GM23338 (cell line): ENCODE results near the gene PLXNA2. TPM values are rescaled to one million over a fixed set of nuclear protein-coding genes. Genes with fewer than 3 reads are reported as not detected.

Experiments
- ATAC-seq: fragments of 200-7000 bp; cut with Tn5 transposase; 3 replicates; pipeline ENCODE4 v1.9.1; 2020
- DNase-seq: peaks from one replicate; pipeline ENCODE4 v3.0.0-alpha.2; 2015; ENCODE audit warnings: low spot score
- H2AFZ ChIP-seq: fragments of 200-600 bp; sonication (generic); 2 replicates; pipeline ENCODE4 v1.8.0; 2016; ENCODE audit warnings: antibody characterized with exemption, mild to moderate bottlenecking, moderate library complexity
- H3F3A ChIP-seq: fragments of 200-600 bp; sonication (generic); replicated peaks from 2 replicates; pipeline ENCODE4 v1.8.0; 2017; ENCODE audit warnings: antibody characterized with exemption, mixed run types, low read depth
- H3K27ac ChIP-seq: fragments of 200-600 bp; sonication (generic); 2 replicates; pipeline ENCODE4 v1.6.1; 2016; ENCODE audit warnings: low read depth
- H3K27me3 ChIP-seq: fragments of 200-600 bp; sonication (generic); 2 replicates; pipeline ENCODE4 v1.8.0; 2016; ENCODE audit warnings: mild to moderate bottlenecking, mixed run types, moderate library complexity; ENCODE audit not compliant: insufficient read depth
- H3K36me3 ChIP-seq: fragments of 200-600 bp; sonication (generic); 2 replicates; pipeline ENCODE4 v1.8.0; 2016; ENCODE audit warnings: mild to moderate bottlenecking; ENCODE audit not compliant: insufficient read depth
- H3K4me1 ChIP-seq: fragments of 200-600 bp; sonication (generic); 2 replicates; pipeline ENCODE4 v1.8.0; 2016; ENCODE audit warnings: mild to moderate bottlenecking, moderate library complexity; ENCODE audit not compliant: insufficient read depth
- H3K4me2 ChIP-seq: fragments of 200-600 bp; sonication (generic); 2 replicates; pipeline ENCODE4 v1.7.1; 2017; ENCODE audit warnings: mixed run types
- H3K4me3 ChIP-seq: fragments of 200-600 bp; sonication (generic); 2 replicates; pipeline ENCODE4 v1.6.1; 2016; ENCODE audit warnings: mixed run types
- H3K79me2 ChIP-seq: fragments of 200-600 bp; sonication (generic); replicated peaks from 2 replicates; pipeline ENCODE4 v1.8.0; 2017; ENCODE audit warnings: mild to moderate bottlenecking; ENCODE audit not compliant: insufficient read depth
- H3K9me2 ChIP-seq: fragments of 200-600 bp; sonication (generic); 2 replicates; pipeline ENCODE4 v1.8.0; 2017; ENCODE audit not compliant: insufficient read depth
- H4K20me1 ChIP-seq: fragments of 200-600 bp; sonication (generic); replicated peaks from 2 replicates; pipeline ENCODE4 v1.8.0; 2017; ENCODE audit warnings: mild to moderate bottlenecking; ENCODE audit not compliant: insufficient read depth
- H3K27ac Mint-ChIP-seq: 2 replicates; pipeline ENCODE4 v1.8.0; 2020; ENCODE audit warnings: inconsistent platforms, mild to moderate bottlenecking, moderate library complexity, mixed read lengths
- H3K27me3 Mint-ChIP-seq: 3 replicates; pipeline ENCODE4 v1.8.0; 2022; ENCODE audit warnings: low read depth, mild to moderate bottlenecking, moderate library complexity, mixed read lengths, inconsistent platforms; ENCODE audit not compliant: insufficient read depth, poor library complexity
- H3K36me3 Mint-ChIP-seq: 3 replicates; pipeline ENCODE4 v1.8.0; 2021; ENCODE audit warnings: low read depth, mild to moderate bottlenecking, inconsistent platforms, moderate library complexity, mixed read lengths
- H3K4me1 Mint-ChIP-seq: 3 replicates; pipeline ENCODE4 v1.8.0; 2020; ENCODE audit warnings: mild to moderate bottlenecking, inconsistent platforms, mixed read lengths
- H3K4me3 Mint-ChIP-seq: 3 replicates; pipeline ENCODE4 v1.8.0; 2021; ENCODE audit warnings: moderate library complexity, mild to moderate bottlenecking, inconsistent platforms, mixed read lengths
- H3K9me3 Mint-ChIP-seq: 3 replicates; pipeline ENCODE4 v1.8.0; 2020; ENCODE audit warnings: moderate library complexity, mild to moderate bottlenecking, inconsistent platforms, mixed read lengths
- CREB1 ChIP-seq: fragments of 250-450 bp; sonication (Bioruptor Pico); IDR thresholded peaks from 2 replicates; pipeline ENCODE4 v1.5.0; 2020; ENCODE audit warnings: low read depth, mild to moderate bottlenecking, moderate library complexity
- CTCF ChIP-seq, 2 experiments: fragments of 200-600 bp in 1 of 2; sonication (generic) in 1 of 2; conservative IDR thresholded peaks; 2 replicates each; pipeline versions ENCODE4 v1.5.1 to v1.6.1; 2016 to 2017; ENCODE audit warnings: antibody characterized with exemption in 2 of 2, low read depth in 2 of 2, mild to moderate bottlenecking in 2 of 2, moderate library complexity in 1 of 2
- ETS1 ChIP-seq: IDR thresholded peaks from 2 replicates; pipeline ENCODE4 v1.6.1; 2016; ENCODE audit warnings: antibody characterized with exemption
- EZH2 ChIP-seq: fragments of 200-600 bp; sonication (generic); IDR thresholded peaks from one replicate; pipeline ENCODE4 v1.8.0; 2017; ENCODE audit warnings: antibody characterized with exemption, mild to moderate bottlenecking, low read depth; ENCODE audit not compliant: unreplicated experiment
- EZH2phosphoT487 ChIP-seq: fragments of 200-600 bp; sonication (generic); IDR thresholded peaks from one replicate; pipeline ENCODE4 v1.8.1; 2018; ENCODE audit warnings: antibody characterized with exemption; ENCODE audit not compliant: unreplicated experiment
- JUNB ChIP-seq: IDR thresholded peaks from one replicate; pipeline ENCODE4 v1.6.1; 2016; ENCODE audit warnings: antibody characterized with exemption; ENCODE audit not compliant: unreplicated experiment
- NANOG ChIP-seq: IDR thresholded peaks from 2 replicates; pipeline ENCODE4 v1.6.1; 2016; ENCODE audit warnings: antibody characterized with exemption, borderline replicate concordance
- POLR2AphosphoS5 ChIP-seq: IDR thresholded peaks from 2 replicates; pipeline ENCODE4 v1.6.1; 2016; ENCODE audit warnings: antibody characterized with exemption, low read depth
- REST ChIP-seq: IDR thresholded peaks from one replicate; pipeline ENCODE4 v1.6.1; 2018; ENCODE audit warnings: antibody characterized with exemption; ENCODE audit not compliant: unreplicated experiment
- STAT1 ChIP-seq: IDR thresholded peaks from one replicate; pipeline ENCODE4 v1.6.1; 2016; ENCODE audit warnings: antibody characterized with exemption; ENCODE audit not compliant: unreplicated experiment
- ZNF114 ChIP-seq: fragments of 250-450 bp; sonication (Bioruptor Pico); IDR thresholded peaks from 2 replicates; pipeline ENCODE4 v1.5.0; 2020; ENCODE audit warnings: mild to moderate bottlenecking, moderate library complexity
- ZNF331 ChIP-seq: fragments of 250-450 bp; sonication (Bioruptor Pico); IDR thresholded peaks from 2 replicates; pipeline ENCODE4 v1.5.0; 2020; ENCODE audit warnings: low read depth, mild to moderate bottlenecking, moderate library complexity
- polyA plus RNA-seq: library from polyadenylated mRNA; unstranded; fragments of >200 nt; fragmentation: Nextera tagmentation; extraction: Ambion mirVana; gene quantifications from 2 replicates; pipeline ENCODE4 v1.2.1, GENCODE V29; 2016
- total RNA-seq: library from RNA; depleted of rRNA; stranded (reverse); fragments of >200 nt; shearing (Covaris generic); gene quantifications from 2 replicates; pipeline ENCODE4 v1.2.3, GENCODE V29; 2014

PLXNA2 gene
- total and polyA plus RNA-seq, 2 experiments from 2014 or later, result 0.40 to 1.8 TPM

- Histone ChIP-seq H4K20me1 (no peaks in the 10 kb centered on the region), H3K27me3 (no peaks in the 10 kb centered on the region), H3K27ac (no peak overlapping the region), H3K4me1 (no peaks in the 10 kb centered on the region), H2AFZ (no peak overlapping the region), H3K4me2 (no peak overlapping the region), H3F3A (no peaks in the 10 kb centered on the region), H3K9me2 (peaks cover 5% of the 10 kb centered on the region), H3K36me3 (no peaks in the 10 kb centered on the region), H3K4me3 (no peak overlapping the region), H3K79me2 (no peaks in the 10 kb centered on the region)
- peaks cover 11% of the 10 kb centered on the region for H3K4me1 Mint-ChIP-seq
- H3K36me3 Mint-ChIP-seq, result no peaks in the 10 kb centered on the region
- no peak overlapping the region for H3K4me3 Mint-ChIP-seq
- DNase-seq (no peak), ATAC-seq (no peak)
- peaks cover 14% of the 10 kb centered on the region for H3K27me3 Mint-ChIP-seq
- H3K9me3 Mint-ChIP-seq, result no peaks in the 10 kb centered on the region; the same call in 2 of the 3 replicates
- H3K27ac Mint-ChIP-seq, result no peak overlapping the region
- TF ChIP-seq EZH2phosphoT487 (no peak), POLR2AphosphoS5 (no peak), CREB1 (no peak)
These were observed 219.8 kb downstream of the PLXNA2 start for GRCh38 chr1:208024406-208024805.

GRCh38 chr1:208019257-208019656 lies 224.9 kb downstream of the PLXNA2 start:
- Histone ChIP-seq H3K27ac (no peak overlapping the region), H3K4me2 (no peak overlapping the region), H3K27me3 (no peaks in the 10 kb centered on the region), H4K20me1 (no peaks in the 10 kb centered on the region), H3K9me2 (no peaks in the 10 kb centered on the region), H3K79me2 (no peaks in the 10 kb centered on the region), H3K4me3 (no peak overlapping the region), H3K4me1 (no peaks in the 10 kb centered on the region), H3K36me3 (no peaks in the 10 kb centered on the region), H3F3A (no peaks in the 10 kb centered on the region), H2AFZ (no peak overlapping the region)
- no peak for ATAC-seq
- Mint-ChIP-seq H3K27ac (no peak overlapping the region), H3K4me1 (peaks cover 11% of the 10 kb centered on the region), H3K36me3 (no peaks in the 10 kb centered on the region), H3K9me3 (no peaks in the 10 kb centered on the region; the same call in 2 of the 3 replicates), H3K27me3 (peaks cover 6% of the 10 kb centered on the region), H3K4me3 (no peak overlapping the region)
- TF ChIP-seq REST, result no peak
- TF ChIP-seq JUNB, result no peak
- TF ChIP-seq CTCF (conservative IDR thresholded peaks at IDR 0.05; ENCODE audit: low read depth in 2 of 2), result no peak
- TF ChIP-seq ZNF331 (CRISPR knock-in tag), result no peak
- TF ChIP-seq CREB1, result no peak
- no peak for TF ChIP-seq ETS1
- TF ChIP-seq EZH2phosphoT487, result no peak
- no peak for TF ChIP-seq POLR2AphosphoS5
- no peak for TF ChIP-seq STAT1
- TF ChIP-seq NANOG, result no peak
- no peak for TF ChIP-seq EZH2
- TF ChIP-seq ZNF114 (CRISPR knock-in tag), result no peak
- no peak for DNase-seq
